ENCODE measurements around the gene PAPPA.

Gene PAPPA

GRCh38 chr9:116432051-116432450, 278.5 kb downstream of the PAPPA start:
- Histone ChIP-seq H3K36me3 (no peaks in the 10 kb centered on the region), H3K27ac (no peak overlapping the region), H3K4me3 (no peak overlapping the region), H3K27me3 (no peaks in the 10 kb centered on the region), H3K9me3 (no peaks in the 10 kb centered on the region), H3K4me1 (no peaks in the 10 kb centered on the region)
- no peak for TF ChIP-seq CTCF (IDR thresholded peaks at IDR 0.05)
- intact Hi-C loops (cut with DNase I; ENCODE audit: low total_unique reads) = no loop called here
- DNase-seq = no peak

- TF ChIP-seq CTCF (IDR thresholded peaks at IDR 0.05) = no peak
- DNase-seq = no peak
- intact Hi-C loops (cut with DNase I; ENCODE audit: low total_unique reads) = no loop called here
- Histone ChIP-seq H3K9me3 (no peaks in the 10 kb centered on the region), H3K36me3 (no peaks in the 10 kb centered on the region), H3K27me3 (no peaks in the 10 kb centered on the region), H3K4me1 (no peaks in the 10 kb centered on the region), H3K27ac (no peak overlapping the region), H3K4me3 (no peak overlapping the region)
Observed at GRCh38 chr9:116434314-116434713, 280.7 kb downstream of the PAPPA start.

GRCh38 chr9:116435706-116436105, 282.1 kb downstream of the PAPPA start:
- intact Hi-C loops (cut with DNase I; ENCODE audit: low total_unique reads) = no loop called here

GRCh38 chr9:116436121-116436520, 282.5 kb downstream of the PAPPA start:
- no peak for DNase-seq
- H3K27me3 ChIP-seq = no peaks in the 10 kb centered on the region
- no peaks in the 10 kb centered on the region for H3K4me1 ChIP-seq
- no peak for TF ChIP-seq CTCF (IDR thresholded peaks at IDR 0.05)
- H3K36me3 ChIP-seq = peaks cover 0 to 9% (median 8%) of the 10 kb centered on the region in 3 donors
- no peak overlapping the region for H3K4me3 ChIP-seq
- no peaks in the 10 kb centered on the region for H3K9me3 ChIP-seq
- intact Hi-C loops (cut with DNase I; ENCODE audit: low total_unique reads) = no loop called here
- no peak overlapping the region for H3K27ac ChIP-seq

More at GRCh38 chr9:116435706-116436105, 282.1 kb downstream of the PAPPA start:
- Histone ChIP-seq H3K9me3 (no peaks in the 10 kb centered on the region), H3K4me1 (no peaks in the 10 kb centered on the region), H3K4me3 (no peak overlapping the region), H3K27ac (no peak overlapping the region), H3K27me3 (no peaks in the 10 kb centered on the region), H3K36me3 (peaks cover 0 to 9% (median 8%) of the 10 kb centered on the region in 3 donors)
- TF ChIP-seq CTCF (IDR thresholded peaks at IDR 0.05) = no peak
- no peak for DNase-seq

- Histone ChIP-seq H3K36me3 (peaks cover 0 to 9% (median 8%) of the 10 kb centered on the region in 3 donors), H3K9me3 (no peaks in the 10 kb centered on the region), H3K4me1 (no peaks in the 10 kb centered on the region), H3K4me3 (no peak overlapping the region), H3K27ac (no peak overlapping the region), H3K27me3 (no peaks in the 10 kb centered on the region)
- DNase-seq = no peak
- TF ChIP-seq CTCF (IDR thresholded peaks at IDR 0.05) = no peak
- intact Hi-C loops (cut with DNase I; ENCODE audit: low total_unique reads) = no loop called here
Observed at GRCh38 chr9:116437411-116438370, 284.1 kb downstream of the PAPPA start.
